ENCODE data around the gene CXCL17.

DNA sequence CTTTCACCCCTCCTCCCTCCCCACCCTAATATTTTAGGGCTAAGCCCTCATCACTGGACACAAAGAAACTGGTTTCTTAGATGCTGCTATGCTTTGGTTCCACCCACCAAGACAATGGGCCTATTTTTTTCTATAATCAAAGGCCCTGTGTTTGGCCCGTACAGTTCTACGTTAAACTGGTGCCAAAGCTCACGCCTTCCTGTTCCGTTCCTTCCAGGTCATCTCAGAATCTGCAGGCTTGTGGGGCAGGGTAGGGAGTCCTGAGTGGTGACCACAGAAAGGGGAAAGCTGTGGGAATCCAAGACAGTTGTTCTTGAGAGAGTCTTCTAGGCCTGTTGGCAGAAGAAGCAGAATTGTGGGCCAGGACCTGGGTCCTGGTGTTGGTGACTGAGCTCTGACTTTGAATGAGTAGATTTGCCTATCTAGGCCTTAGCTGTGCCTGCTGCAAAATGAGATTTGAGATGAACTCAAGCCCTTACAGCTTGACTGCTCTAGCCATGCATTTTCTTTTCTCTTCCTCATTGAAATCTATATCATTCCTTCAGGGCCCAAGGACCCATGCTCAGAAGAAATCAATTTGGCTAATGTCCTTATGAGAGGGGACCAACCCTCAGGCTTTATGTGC is 19.1 kb upstream of the CXCL17 start:
- TF ChIP-seq EZH2phosphoT487 (IDR thresholded peaks at IDR 0.05; ENCODE audit: low read depth), result no peak
- TF ChIP-seq, protein P1, sequence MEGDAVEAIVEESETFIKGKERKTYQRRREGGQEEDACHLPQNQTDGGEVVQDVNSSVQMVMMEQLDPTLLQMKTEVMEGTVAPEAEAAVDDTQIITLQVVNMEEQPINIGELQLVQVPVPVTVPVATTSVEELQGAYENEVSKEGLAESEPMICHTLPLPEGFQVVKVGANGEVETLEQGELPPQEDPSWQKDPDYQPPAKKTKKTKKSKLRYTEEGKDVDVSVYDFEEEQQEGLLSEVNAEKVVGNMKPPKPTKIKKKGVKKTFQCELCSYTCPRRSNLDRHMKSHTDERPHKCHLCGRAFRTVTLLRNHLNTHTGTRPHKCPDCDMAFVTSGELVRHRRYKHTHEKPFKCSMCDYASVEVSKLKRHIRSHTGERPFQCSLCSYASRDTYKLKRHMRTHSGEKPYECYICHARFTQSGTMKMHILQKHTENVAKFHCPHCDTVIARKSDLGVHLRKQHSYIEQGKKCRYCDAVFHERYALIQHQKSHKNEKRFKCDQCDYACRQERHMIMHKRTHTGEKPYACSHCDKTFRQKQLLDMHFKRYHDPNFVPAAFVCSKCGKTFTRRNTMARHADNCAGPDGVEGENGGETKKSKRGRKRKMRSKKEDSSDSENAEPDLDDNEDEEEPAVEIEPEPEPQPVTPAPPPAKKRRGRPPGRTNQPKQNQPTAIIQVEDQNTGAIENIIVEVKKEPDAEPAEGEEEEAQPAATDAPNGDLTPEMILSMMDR (IDR thresholded peaks at IDR 0.05; ENCODE audit: low read depth, low read length), result no peak
